Measurements from ENCODE around the gene RB1. TPM values are rescaled to one million over a fixed set of nuclear protein-coding genes. Genes with fewer than 3 reads are reported as not detected.

The RB1 gene
- 10 to 100 TPM; 18.7 to 20.1 TPM for total RNA-seq
- 39.4 TPM for polyA plus RNA-seq (2013, experiment 1 of 2)
- polyA plus RNA-seq (2013, experiment 2 of 2) = 39.9 TPM
- long read RNA-seq, experiment 1, full-length matches to known transcripts = 1 of 5 reads
- long read RNA-seq, experiment 1, partial matches to known transcripts = 1 of 5 reads
- long read RNA-seq, experiment 1, other reads (novel, unspliced or antisense) = 3 of 5 reads
- long read RNA-seq, experiment 2, full-length matches to known transcripts = 17 of 23 reads
- long read RNA-seq, experiment 2, partial matches to known transcripts = 4 of 23 reads
- long read RNA-seq, experiment 2, other reads (novel, unspliced or antisense) = 2 of 23 reads
- long read RNA-seq, experiment 3, full-length matches to known transcripts = 22 of 35 reads
- long read RNA-seq, experiment 3, partial matches to known transcripts = 9 of 35 reads
- long read RNA-seq, experiment 3, other reads (novel, unspliced or antisense) = 4 of 35 reads
- long read RNA-seq, experiment 4 = 0 reads

- Mint-ChIP-seq H3K27me3 (ENCODE audit: insufficient read depth) (peaks cover 1% of the 10 kb centered on the region), H3K4me1 (peaks cover 19% of the 10 kb centered on the region), H3K27ac (peak within 1 kb of the TSS; percentile 94), H3K4me3 (peak within 1 kb of the TSS; percentile 89), H3K36me3 (ENCODE audit: low read depth) (peaks cover 2% of the 10 kb centered on the region), H3K9me3 (no peaks in the 10 kb centered on the region)
- H3K9ac ChIP-seq (ENCODE audit: extremely low read depth, low read length, poor library complexity, severe bottlenecking) = peak within 1 kb of the TSS; percentile 81
- no peaks in the 10 kb centered on the region for H3K4me1 ChIP-seq (ENCODE audit: control insufficient read depth, insufficient read depth, low read length)
- H3K9me3 ChIP-seq (ENCODE audit: control insufficient read depth, low read length) = no peaks in the 10 kb centered on the region
- no peaks in the 10 kb centered on the region for H3K36me3 ChIP-seq (ENCODE audit: control insufficient read depth, insufficient read depth, low read length)
- TF ChIP-seq CTCF (conservative IDR thresholded peaks at IDR 0.05) = no peak
- H3K4me3 ChIP-seq (ENCODE audit: low read length) = peak within 1 kb of the TSS; percentile 96
- DNase-seq = peak; percentile 89
- no peaks in the 10 kb centered on the region for H3K27me3 ChIP-seq (ENCODE audit: control insufficient read depth, insufficient read depth, low read length, poor library complexity, severe bottlenecking)
- peak within 1 kb of the TSS; percentile 94 for H3K27ac ChIP-seq (ENCODE audit: low read depth, low read length)
- 0 to 5% methylated on average over 8 to 96 of the region's 96 CpGs for WGBS, 2 experiments (ENCODE audit: insufficient coverage in 1 of 2, insufficient read length in 1 of 2)
Observed at GRCh38 chr13:48303359-48304142, at the start of gene RB1. Gene RB1 (plus strand): TSS chr13:48303751. CDS start chr13:48303913, 162 bp downstream.

DNA sequence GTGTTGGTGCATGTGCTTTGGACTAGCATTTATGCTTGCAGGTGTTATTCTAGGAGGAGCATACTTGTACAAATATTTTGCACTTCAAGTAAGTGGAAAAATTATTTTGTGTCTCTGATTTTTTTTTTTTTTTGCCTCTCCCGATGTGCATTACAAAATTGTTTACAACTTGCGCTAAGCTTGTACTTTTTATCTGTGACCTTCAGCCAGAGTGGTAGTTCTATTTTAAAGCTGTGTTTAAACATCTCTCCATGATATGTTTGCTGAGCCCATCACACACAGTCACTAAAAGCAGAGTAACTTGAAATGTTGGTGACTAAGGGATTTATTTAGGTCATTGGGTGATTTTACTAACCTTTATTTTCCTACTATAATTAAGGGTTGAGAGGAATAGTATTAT lies 49.7 kb upstream of the RB1 start:
- WGBS, 2 experiments (ENCODE audit: insufficient coverage in 1 of 2, insufficient read length in 1 of 2) = 80 to 94% methylated on average over 1 to 2 of the region's 2 CpGs
- Histone ChIP-seq H3K9me3 (ENCODE audit: control insufficient read depth, low read length) (no peaks in the 10 kb centered on the region), H3K27ac (ENCODE audit: low read depth, low read length) (no peak overlapping the region), H3K4me3 (ENCODE audit: low read length) (no peak overlapping the region), H3K9ac (ENCODE audit: extremely low read depth, low read length, poor library complexity, severe bottlenecking) (no peak overlapping the region), H3K27me3 (ENCODE audit: control insufficient read depth, insufficient read depth, low read length, poor library complexity, severe bottlenecking) (no peaks in the 10 kb centered on the region), H3K36me3 (ENCODE audit: control insufficient read depth, insufficient read depth, low read length) (peaks cover 38% of the 10 kb centered on the region), H3K4me1 (ENCODE audit: control insufficient read depth, insufficient read depth, low read length) (peaks cover 4% of the 10 kb centered on the region)
- no peak overlapping the region for H3K27ac Mint-ChIP-seq
- no peak for DNase-seq
- H3K4me3 Mint-ChIP-seq = no peak overlapping the region
- TF ChIP-seq CTCF (conservative IDR thresholded peaks at IDR 0.05) = no peak
- no peaks in the 10 kb centered on the region for H3K27me3 Mint-ChIP-seq (ENCODE audit: insufficient read depth)
- H3K36me3 Mint-ChIP-seq (ENCODE audit: low read depth) = peaks cover 26% of the 10 kb centered on the region
- peaks cover 15% of the 10 kb centered on the region for H3K4me1 Mint-ChIP-seq
- H3K9me3 Mint-ChIP-seq = no peaks in the 10 kb centered on the region

DNA sequence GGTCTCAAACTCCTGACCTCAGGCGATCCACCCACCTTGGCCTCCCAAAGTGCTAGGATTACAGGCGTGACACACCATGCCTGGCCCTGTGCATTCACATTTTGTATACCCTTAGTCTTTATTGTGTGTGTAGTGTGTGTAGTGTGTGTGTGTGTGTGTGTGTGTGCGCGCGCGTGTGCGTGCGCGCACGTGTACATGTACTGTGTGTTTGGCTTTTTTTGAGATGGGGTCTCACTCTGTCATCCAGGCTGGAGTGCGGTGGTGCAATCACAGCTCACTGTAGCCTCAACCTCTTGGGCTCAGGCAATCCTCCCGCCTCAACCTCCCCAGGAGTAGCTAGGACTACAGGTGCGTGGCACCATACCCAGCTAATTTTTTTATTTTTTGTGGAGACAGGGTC lies 48.5 kb upstream of the RB1 start:
- H3K27ac Mint-ChIP-seq = no peak overlapping the region
- no peak for TF ChIP-seq CTCF (conservative IDR thresholded peaks at IDR 0.05)
- no peak overlapping the region for H3K4me3 Mint-ChIP-seq
- H3K36me3 ChIP-seq (ENCODE audit: control insufficient read depth, insufficient read depth, low read length) = peaks cover 47% of the 10 kb centered on the region
- H3K27me3 Mint-ChIP-seq (ENCODE audit: insufficient read depth) = no peaks in the 10 kb centered on the region
- WGBS, 2 experiments (ENCODE audit: insufficient coverage in 1 of 2, insufficient read length in 1 of 2) = 91 to 93% methylated on average over 3 to 13 of the region's 13 CpGs
- no peak overlapping the region for H3K4me3 ChIP-seq (ENCODE audit: low read length)
- DNase-seq = no peak
- no peaks in the 10 kb centered on the region for H3K9me3 ChIP-seq (ENCODE audit: control insufficient read depth, low read length)
- no peaks in the 10 kb centered on the region for H3K9me3 Mint-ChIP-seq
- H3K4me1 ChIP-seq (ENCODE audit: control insufficient read depth, insufficient read depth, low read length) = peaks cover 4% of the 10 kb centered on the region
- peaks cover 37% of the 10 kb centered on the region for H3K36me3 Mint-ChIP-seq (ENCODE audit: low read depth)
- H3K27ac ChIP-seq (ENCODE audit: low read depth, low read length) = no peak overlapping the region
- no peak overlapping the region for H3K9ac ChIP-seq (ENCODE audit: extremely low read depth, low read length, poor library complexity, severe bottlenecking)
- H3K4me1 Mint-ChIP-seq = peaks cover 15% of the 10 kb centered on the region
- H3K27me3 ChIP-seq (ENCODE audit: control insufficient read depth, insufficient read depth, low read length, poor library complexity, severe bottlenecking) = no peaks in the 10 kb centered on the region
